Activated B cell treated with CpG ODN at 0.5 μM for 24 hours (primary cell): Measurements from ENCODE around the gene ITGB2. TPM values are rescaled to one million over a fixed set of nuclear protein-coding genes. Genes with fewer than 3 reads are reported as not detected.

Experiments used
- ATAC-seq: fragments of 200-7000 bp; cut with Tn5 transposase; one replicate; pipeline ENCODE4 v1.10.0; 2021; ENCODE audit warnings: low read depth, mild to moderate bottlenecking, moderate library complexity
- CTCF ChIA-PET: fragments of 350-600 bp; sonication (Branson Sonifier 250); formaldehyde crosslinking; loops from one replicate; lab custom pipeline; 2021; ENCODE audit warnings: antibody characterized with exemption; lab: Charles Lee
- POLR2A ChIA-PET: fragments of 350-600 bp; sonication (Branson Sonifier 250); formaldehyde crosslinking; loops from one replicate; lab custom pipeline; 2021; ENCODE audit warnings: antibody characterized with exemption; lab: Charles Lee
- DNase-seq: peaks from one replicate; pipeline ENCODE4 v3.0.0; 2022
- H3K27ac Mint-ChIP-seq: one replicate; pipeline ENCODE4 v1.8.0; 2020; ENCODE audit warnings: mixed read lengths
- H3K27me3 Mint-ChIP-seq: one replicate; pipeline ENCODE4 v1.8.0; 2021; ENCODE audit warnings: mixed read lengths
- H3K36me3 Mint-ChIP-seq: one replicate; pipeline ENCODE4 v1.8.0; 2021; ENCODE audit warnings: low read depth, mixed read lengths
- H3K4me1 Mint-ChIP-seq: one replicate; pipeline ENCODE4 v1.8.0; 2021; ENCODE audit warnings: mixed read lengths
- H3K4me3 Mint-ChIP-seq: one replicate; pipeline ENCODE4 v1.8.0; 2020; ENCODE audit warnings: mild to moderate bottlenecking, mixed read lengths
- H3K9me3 Mint-ChIP-seq: one replicate; pipeline ENCODE4 v1.8.0; 2020; ENCODE audit warnings: mixed read lengths
- CTCF ChIP-seq: fragments of 200-600 bp; IDR thresholded peaks from one replicate; pipeline ENCODE4 v1.8.0; 2022; ENCODE audit warnings: antibody characterized with exemption, mild to moderate bottlenecking
- intact Hi-C: fragments of 100-400 bp; cut with micrococcal nuclease; formaldehyde crosslinking; loops from one replicate; pipeline ENCODE4 v1.15.1; 2024
- total RNA-seq: library from RNA; stranded (reverse); gene quantifications from 2 replicates; pipeline ENCODE4 v1.2.3, GENCODE V29; 2022

Gene ITGB2
- total RNA-seq, 1 donor from 2014 or later, result 124 TPM

DNA sequence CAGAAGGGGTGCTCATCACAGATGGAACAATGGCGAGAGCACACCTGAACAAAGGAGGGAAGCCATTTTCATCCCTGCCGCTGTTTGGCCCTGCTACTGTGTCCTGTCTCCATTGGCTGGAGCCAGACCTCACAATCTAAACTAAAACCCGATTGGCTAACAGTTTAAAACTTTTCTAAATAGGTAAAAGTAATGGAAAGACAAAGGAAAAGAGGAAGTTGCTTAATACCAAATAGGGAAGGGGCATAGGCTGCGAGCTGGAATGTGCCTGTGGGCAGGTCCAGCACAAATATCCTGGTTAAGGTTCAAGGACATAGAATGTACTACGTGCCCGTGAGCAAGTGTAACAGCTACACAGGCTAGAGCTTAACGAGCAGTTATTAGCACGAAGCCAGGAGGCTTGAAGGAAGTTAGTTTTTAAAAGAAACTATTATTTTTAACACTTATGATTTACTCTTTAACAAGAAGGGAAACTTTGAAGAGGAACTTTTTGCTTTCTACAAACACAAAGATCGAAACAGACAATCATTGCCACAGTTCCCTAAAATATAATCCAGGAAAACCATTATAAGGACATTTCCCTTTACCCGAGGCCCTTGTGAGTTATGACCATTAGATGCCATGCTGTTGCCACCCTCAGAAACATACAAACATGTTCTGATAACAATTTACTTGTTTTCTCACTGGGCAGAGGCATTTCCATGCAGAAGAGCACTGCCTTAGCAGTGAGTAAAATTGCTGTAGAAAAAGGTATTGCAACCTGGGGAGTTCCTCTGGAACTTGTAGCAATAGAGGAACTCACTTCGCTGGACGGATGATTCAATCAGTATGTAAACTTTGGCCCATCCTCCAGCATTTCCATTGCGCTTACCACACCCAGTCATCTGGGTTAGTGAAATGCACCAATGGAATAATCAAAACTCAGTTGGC lies 42.4 kb downstream of the ITGB2 start:
- Mint-ChIP-seq H3K4me3 (peak overlapping the region; percentile 48), H3K27ac (peak overlapping the region; percentile 31), H3K4me1 (peaks cover 71% of the 10 kb centered on the region), H3K36me3 (no peaks in the 10 kb centered on the region), H3K27me3 (no peaks in the 10 kb centered on the region), H3K9me3 (no peaks in the 10 kb centered on the region)
- no peak for DNase-seq
- TF ChIP-seq CTCF, result no peak
- intact Hi-C loops, result loop anchor here (10.0 kb wide), 2 partner anchors 364 to 766 kb away; partner anchors contain the start of gene PCBP3
- ChIA-PET CTCF (interaction anchor here (1.0 to 2.0 kb wide), 2 partner anchors 54 to 77 kb away, joined by 4 to 7 read pairs; no protein-coding TSS in a partner anchor), POLR2A (interaction anchor here (0.7 to 1.4 kb wide), 2 partner anchors 49 to 54 kb away, joined by 3 read pairs; no protein-coding TSS in a partner anchor)
- ATAC-seq, result no peak

- Mint-ChIP-seq H3K27me3 (no peaks in the 10 kb centered on the region), H3K36me3 (no peaks in the 10 kb centered on the region), H3K9me3 (no peaks in the 10 kb centered on the region), H3K4me1 (peaks cover 70% of the 10 kb centered on the region), H3K27ac (no peak overlapping the region), H3K4me3 (peak overlapping the region; percentile 11)
- TF ChIP-seq CTCF, result no peak
- DNase-seq, result no peak
- intact Hi-C loops, result loop anchor here (10.0 kb wide), 2 partner anchors 362 to 768 kb away; partner anchors contain the start of gene PCBP3
- ChIA-PET CTCF (interaction anchor here (1.8 kb wide), 1 partner anchor 55 kb away, joined by 11 read pairs; no protein-coding TSS in a partner anchor), POLR2A (no interaction called here)
- no peak for ATAC-seq
Measured at GRCh38 chr21:44876849-44877575, 43.7 kb downstream of the ITGB2 start.

DNA sequence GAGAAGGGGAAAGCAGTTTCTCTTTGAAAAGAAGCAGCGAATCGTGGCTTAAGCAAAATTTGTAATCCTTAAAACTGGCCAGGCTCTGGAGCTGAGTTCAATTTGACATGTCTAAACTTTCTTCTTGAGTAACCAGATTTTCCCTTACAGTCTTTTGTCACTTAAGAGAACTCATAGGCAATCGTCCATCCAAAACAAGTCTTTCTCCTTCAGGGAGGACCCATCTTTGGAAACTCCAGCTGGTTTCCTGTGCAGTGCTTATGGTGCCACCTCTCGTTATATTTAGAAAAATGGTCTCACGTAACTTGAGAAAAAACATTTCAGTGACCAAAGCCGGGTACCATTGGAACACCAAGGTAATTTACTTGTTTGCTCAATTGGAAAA lies 45.4 kb downstream of the ITGB2 start:
- no peak for TF ChIP-seq CTCF
- ATAC-seq, result no peak
- peaks cover 66% of the 10 kb centered on the region for H3K4me1 Mint-ChIP-seq
- intact Hi-C loops, result loop anchor here (2.0 to 10.0 kb wide), 4 partner anchors 17 to 769 kb away; partner anchors contain the start of genes CFAP410 and PCBP3
- H3K4me3 Mint-ChIP-seq, result peak overlapping the region; percentile 92
- H3K27me3 Mint-ChIP-seq, result no peaks in the 10 kb centered on the region
- ChIA-PET CTCF (interaction anchor here (1.1 to 1.8 kb wide), 3 partner anchors 57 to 253 kb away, joined by 3 to 11 read pairs (median 5); partner anchors contain the start of gene UBE2G2), POLR2A (interaction anchor here (0.9 to 2.9 kb wide), 6 partner anchors 36 to 113 kb away, joined by 3 to 17 read pairs (median 5); partner anchors contain the start of gene SUMO3)
- peak overlapping the region; percentile 92 for H3K27ac Mint-ChIP-seq
- DNase-seq, result no peak
- no peaks in the 10 kb centered on the region for H3K36me3 Mint-ChIP-seq
- H3K9me3 Mint-ChIP-seq, result no peaks in the 10 kb centered on the region

GRCh38 chr21:44874497-44875315 lies 46.0 kb downstream of the ITGB2 start:
- TF ChIP-seq CTCF, result no peak
- peak; percentile 53 for DNase-seq
- ChIA-PET CTCF (interaction anchor here (1.1 to 2.2 kb wide), 7 partner anchors 9 to 254 kb away, joined by 3 to 7 read pairs (median 5); partner anchors contain the start of gene UBE2G2), POLR2A (interaction anchor here (0.8 to 3.3 kb wide), 22 partner anchors 8 to 406 kb away, joined by 3 to 19 read pairs (median 6); partner anchors contain the start of genes ITGB2, SUMO3 and UBE2G2)
- no peaks in the 10 kb centered on the region for H3K9me3 Mint-ChIP-seq
- H3K36me3 Mint-ChIP-seq, result no peaks in the 10 kb centered on the region
- H3K27me3 Mint-ChIP-seq, result no peaks in the 10 kb centered on the region
- peak; percentile 2 for ATAC-seq
- H3K4me3 Mint-ChIP-seq, result peak overlapping the region; percentile 92
- peaks cover 63% of the 10 kb centered on the region for H3K4me1 Mint-ChIP-seq
- intact Hi-C loops, result loop anchor here (1.0 to 10.0 kb wide), 7 partner anchors 8 to 770 kb away; partner anchors contain the start of genes CFAP410, PCBP3 and UBE2G2
- H3K27ac Mint-ChIP-seq, result peak overlapping the region; percentile 92
